Measurements from ENCODE around the gene PRKAG2. TPM values are rescaled to one million over a fixed set of nuclear protein-coding genes. Genes with fewer than 3 reads are reported as not detected.

The PRKAG2 gene
- total and polyA plus RNA-seq, 2 of the 8 experiments (the other 6 are each of a cell fraction or from before 2014, with no cell fraction given) = 7.5 to 18.1 TPM

GRCh38 chr7:151796871-151797537 is 79.9 kb downstream of the PRKAG2 start:
- no peaks in the 10 kb centered on the region for H3K27me3 ChIP-seq (replicated peaks in 1 of 4; ENCODE audit: control insufficient read depth in 3 of 4, extremely low read depth in 1 of 4, insufficient read depth in 3 of 4, low read length in 3 of 4)
- H3K27ac ChIP-seq (ENCODE audit: low read depth, low read length) = no peak overlapping the region
- H4K20me1 ChIP-seq (replicated peaks in 1 of 2; ENCODE audit: control insufficient read depth in 1 of 2, insufficient read depth in 2 of 2, low read length in 2 of 2) = no peaks in the 10 kb centered on the region
- no peak overlapping the region for H4K5ac ChIP-seq (ENCODE audit: insufficient read length, low read depth, low read length)
- H3K14ac ChIP-seq (ENCODE audit: insufficient read length) = no peak overlapping the region
- H3K79me1 ChIP-seq (ENCODE audit: low read depth, low read length) = no peaks in the 10 kb centered on the region
- no peak for FAIRE-seq
- no peaks in the 10 kb centered on the region for H3K23me2 ChIP-seq (ENCODE audit: low read depth, low read length)
- H3K56ac ChIP-seq (replicated peaks; ENCODE audit: insufficient read length, low read depth, low read length) = no peak overlapping the region
- H3K4me2 ChIP-seq (ENCODE audit: insufficient read depth in 1 of 2, low read depth in 2 of 2, low read length in 2 of 2) = no peak overlapping the region
- no peaks in the 10 kb centered on the region for H3K36me3 ChIP-seq (ENCODE audit: control insufficient read depth in 2 of 4, insufficient read depth in 4 of 4, low read length in 3 of 4)
- H3K79me2 ChIP-seq (ENCODE audit: control insufficient read depth in 1 of 2, insufficient read depth in 2 of 2, low read length in 2 of 2) = no peaks in the 10 kb centered on the region
- no peak overlapping the region for H2BK15ac ChIP-seq (ENCODE audit: low read length)
- no peak overlapping the region for H3K23ac ChIP-seq (ENCODE audit: insufficient read length)
- no peak overlapping the region for H2AK5ac ChIP-seq (ENCODE audit: low read depth, low read length)
- ChIA-PET CTCF (ENCODE audit: partially characterized antibody) (interaction anchor here (7.8 kb wide), 1 partner anchor 14 kb away, joined by 57 read pairs; no protein-coding TSS in a partner anchor), POLR2A (ENCODE audit: partially characterized antibody) (no interaction called here)
- H2BK12ac ChIP-seq (ENCODE audit: low read depth, low read length) = no peak overlapping the region
- no peak overlapping the region for H3K9ac ChIP-seq (replicated peaks in 1 of 4; ENCODE audit: extremely low read depth in 1 of 4, low read depth in 3 of 4, low read length in 3 of 4)
- no peak overlapping the region for H2BK120ac ChIP-seq (replicated peaks; ENCODE audit: low read depth, low read length)
- no peak for DNase-seq (ENCODE audit: low read depth in 1 of 2, low spot score in 2 of 2)
- TF ChIP-seq KDM1A (IDR thresholded peaks at IDR 0.05; ENCODE audit: borderline replicate concordance, low read length) = no peak
- TF ChIP-seq JUN (IDR thresholded peaks at IDR 0.05; ENCODE audit: low read depth, low read length) = no peak
- TF ChIP-seq MAX (IDR thresholded peaks at IDR 0.05) = no peak
- no peak for TF ChIP-seq SP4 (IDR thresholded peaks at IDR 0.05; ENCODE audit: low read length)
- TF ChIP-seq ZNF274 (IDR thresholded peaks at IDR 0.05; ENCODE audit: borderline replicate concordance, extremely low read depth, low read length) = no peak
- no peak for TF ChIP-seq CREB1 (IDR thresholded peaks at IDR 0.05)
- TF ChIP-seq TCF12 (IDR thresholded peaks at IDR 0.05; ENCODE audit: low read depth, low read length) = no peak
- TF ChIP-seq BRCA1 (IDR thresholded peaks at IDR 0.05; ENCODE audit: low read depth, low read length) = no peak
- no peak for TF ChIP-seq HDAC6 (IDR thresholded peaks at IDR 0.05; ENCODE audit: low read depth, low read length)
- TF ChIP-seq RBBP5 (IDR thresholded peaks at IDR 0.05; ENCODE audit: borderline replicate concordance, low read depth, low read length) = no peak
- TF ChIP-seq PHF8 (conservative IDR thresholded peaks at IDR 0.05; ENCODE audit: low read depth, low read length) = no peak
- H4K91ac ChIP-seq (replicated peaks; ENCODE audit: insufficient read length, low read length) = no peak overlapping the region
- peaks cover 0 to 10% (median 6%) of the 10 kb centered on the region in 4 experiments; a peak in 3 of 7 replicates for H3K4me1 ChIP-seq (replicated peaks in 1 of 4; ENCODE audit: control insufficient read depth in 3 of 4, insufficient read depth in 4 of 4, low read length in 3 of 4)
- H2AFZ ChIP-seq (ENCODE audit: low read length) = no peak overlapping the region
- no peak overlapping the region for H2BK20ac ChIP-seq (ENCODE audit: low read length)
- H3K18ac ChIP-seq (ENCODE audit: extremely low read depth, low read length) = no peak overlapping the region
- H2BK5ac ChIP-seq (ENCODE audit: low read depth, low read length) = no peak overlapping the region
- H3K9me3 ChIP-seq (ENCODE audit: insufficient read depth in 2 of 2, low read depth in 1 of 2, low read length in 1 of 2) = no peaks in the 10 kb centered on the region
- H3K4me3 ChIP-seq (ENCODE audit: extremely low read depth in 1 of 4, insufficient read depth in 2 of 4, low read depth in 3 of 4, low read length in 4 of 4) = no peak overlapping the region
- 78% methylated on average over 12 of the region's 17 CpGs; no CpG with 5 or more reads in 1 of the 2 experiments for WGBS, 2 experiments (ENCODE audit: extremely low coverage in 1 of 2, insufficient coverage in 1 of 2, insufficient read length in 1 of 2, insufficient replicate concordance in 2 of 2, low coverage in 1 of 2, low lambda C conversion rate in 2 of 2, missing lambda C conversion rate in 1 of 2)
- H4K8ac ChIP-seq (ENCODE audit: extremely low read depth, insufficient read depth, low read length) = no peak overlapping the region
- H3K4ac ChIP-seq (replicated peaks; ENCODE audit: insufficient read length, low read depth, low read length) = no peak overlapping the region

Measured in H1 (cell line).